Testis (tissue), 2 donors: ENCODE data around the gene TCN2.

ENCODE experiments used
- POLR2A ChIP-seq: fragments of 450-650 bp; IDR thresholded peaks from one replicate; pipeline ENCODE4 v1.6.1; 2017; ENCODE audit warnings: antibody characterized with exemption, mild to moderate bottlenecking, moderate library complexity
- TF ChIP-seq, protein P1 (sequence below), 3 experiments: fragments of 450-650 bp in 2 of 3; fragments of 200-600 bp in 1 of 3; sonication (generic) in 1 of 3; IDR thresholded peaks; one replicate each; pipeline ENCODE4 v1.5.1; 2016 to 2019; ENCODE audit warnings: antibody characterized with exemption in 3 of 3, mild to moderate bottlenecking in 2 of 3, moderate library complexity in 1 of 3

DNA sequence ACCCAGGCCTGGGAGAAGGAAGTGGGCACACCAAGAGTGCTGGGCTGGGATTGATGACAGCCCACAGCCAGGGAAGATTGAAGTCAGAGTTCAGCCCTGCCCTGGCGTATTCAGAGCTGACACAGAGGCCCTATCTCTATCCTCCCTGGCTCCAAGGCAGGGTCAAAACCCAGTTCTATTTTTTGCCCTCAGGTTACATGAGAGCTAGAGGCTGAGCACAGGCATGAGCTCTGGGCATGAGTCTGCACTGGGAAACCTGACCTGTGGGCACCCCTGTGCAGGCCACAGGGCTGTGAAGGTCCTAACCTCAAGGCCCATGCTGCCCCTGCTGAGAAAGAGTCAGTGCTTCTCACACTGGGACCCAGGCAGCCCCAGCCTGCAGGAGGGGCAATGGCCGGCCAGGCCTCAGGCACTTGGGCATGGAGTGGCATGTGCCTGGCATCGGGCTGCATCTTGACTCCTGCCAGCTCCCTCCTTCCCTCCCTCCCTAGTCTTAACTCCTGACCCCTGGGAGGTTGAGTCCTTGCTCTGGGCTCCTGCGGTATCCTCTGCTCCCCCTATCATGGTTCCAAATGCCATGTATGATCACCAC is 34.0 kb downstream of the TCN2 start:
- TF ChIP-seq, protein P1, sequence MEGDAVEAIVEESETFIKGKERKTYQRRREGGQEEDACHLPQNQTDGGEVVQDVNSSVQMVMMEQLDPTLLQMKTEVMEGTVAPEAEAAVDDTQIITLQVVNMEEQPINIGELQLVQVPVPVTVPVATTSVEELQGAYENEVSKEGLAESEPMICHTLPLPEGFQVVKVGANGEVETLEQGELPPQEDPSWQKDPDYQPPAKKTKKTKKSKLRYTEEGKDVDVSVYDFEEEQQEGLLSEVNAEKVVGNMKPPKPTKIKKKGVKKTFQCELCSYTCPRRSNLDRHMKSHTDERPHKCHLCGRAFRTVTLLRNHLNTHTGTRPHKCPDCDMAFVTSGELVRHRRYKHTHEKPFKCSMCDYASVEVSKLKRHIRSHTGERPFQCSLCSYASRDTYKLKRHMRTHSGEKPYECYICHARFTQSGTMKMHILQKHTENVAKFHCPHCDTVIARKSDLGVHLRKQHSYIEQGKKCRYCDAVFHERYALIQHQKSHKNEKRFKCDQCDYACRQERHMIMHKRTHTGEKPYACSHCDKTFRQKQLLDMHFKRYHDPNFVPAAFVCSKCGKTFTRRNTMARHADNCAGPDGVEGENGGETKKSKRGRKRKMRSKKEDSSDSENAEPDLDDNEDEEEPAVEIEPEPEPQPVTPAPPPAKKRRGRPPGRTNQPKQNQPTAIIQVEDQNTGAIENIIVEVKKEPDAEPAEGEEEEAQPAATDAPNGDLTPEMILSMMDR (IDR thresholded peaks at IDR 0.05) = no peak
- TF ChIP-seq POLR2A = no peak
